ENCODE data around the gene CREBZF.

DNA sequence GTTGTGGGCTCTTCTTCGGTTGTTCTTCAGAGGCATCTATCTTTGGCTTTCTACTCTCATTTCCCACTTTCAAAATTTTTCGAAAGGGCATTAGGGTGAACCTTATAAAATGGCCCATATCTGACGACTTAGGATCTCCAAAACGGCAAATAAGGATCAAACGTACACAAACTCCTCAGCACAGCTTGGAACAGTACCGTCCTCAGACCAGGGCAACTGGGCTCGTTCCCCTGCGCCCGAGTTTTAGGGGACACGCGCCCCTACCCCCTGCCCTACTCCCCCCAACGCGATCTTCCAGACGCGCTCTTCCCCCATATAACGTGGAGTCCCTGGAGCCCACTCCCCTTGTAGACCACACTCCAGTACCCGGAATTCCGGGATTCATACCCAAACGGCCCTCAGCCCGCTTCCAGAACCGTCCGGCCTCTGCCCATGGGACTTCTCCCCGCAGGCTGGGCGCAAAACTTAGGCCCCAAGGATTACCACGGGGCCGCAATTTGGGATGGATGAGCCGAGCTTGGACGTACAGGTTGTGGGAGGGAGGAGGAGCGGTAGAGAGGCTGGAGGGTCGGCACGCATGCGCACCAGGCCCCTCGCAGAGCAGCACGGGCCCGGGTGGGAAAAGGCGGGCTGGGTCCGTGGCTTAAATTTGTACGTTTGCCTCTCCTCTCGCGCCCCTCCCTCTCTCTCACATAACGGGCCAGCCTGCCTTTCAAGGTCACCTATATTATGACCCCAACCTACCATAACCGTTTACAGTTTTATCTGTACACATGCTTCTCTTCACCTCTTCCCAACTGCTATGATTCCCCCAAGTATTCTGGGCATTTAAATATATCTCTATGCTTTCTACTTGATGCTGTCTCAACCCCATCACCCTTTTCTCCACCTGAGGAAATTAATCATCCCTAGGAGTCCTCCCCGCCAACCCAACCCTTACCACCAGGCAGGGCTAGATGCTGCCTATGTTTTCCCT lies 17.7 kb upstream of the CREBZF start:
- TF ChIP-seq, protein P1, sequence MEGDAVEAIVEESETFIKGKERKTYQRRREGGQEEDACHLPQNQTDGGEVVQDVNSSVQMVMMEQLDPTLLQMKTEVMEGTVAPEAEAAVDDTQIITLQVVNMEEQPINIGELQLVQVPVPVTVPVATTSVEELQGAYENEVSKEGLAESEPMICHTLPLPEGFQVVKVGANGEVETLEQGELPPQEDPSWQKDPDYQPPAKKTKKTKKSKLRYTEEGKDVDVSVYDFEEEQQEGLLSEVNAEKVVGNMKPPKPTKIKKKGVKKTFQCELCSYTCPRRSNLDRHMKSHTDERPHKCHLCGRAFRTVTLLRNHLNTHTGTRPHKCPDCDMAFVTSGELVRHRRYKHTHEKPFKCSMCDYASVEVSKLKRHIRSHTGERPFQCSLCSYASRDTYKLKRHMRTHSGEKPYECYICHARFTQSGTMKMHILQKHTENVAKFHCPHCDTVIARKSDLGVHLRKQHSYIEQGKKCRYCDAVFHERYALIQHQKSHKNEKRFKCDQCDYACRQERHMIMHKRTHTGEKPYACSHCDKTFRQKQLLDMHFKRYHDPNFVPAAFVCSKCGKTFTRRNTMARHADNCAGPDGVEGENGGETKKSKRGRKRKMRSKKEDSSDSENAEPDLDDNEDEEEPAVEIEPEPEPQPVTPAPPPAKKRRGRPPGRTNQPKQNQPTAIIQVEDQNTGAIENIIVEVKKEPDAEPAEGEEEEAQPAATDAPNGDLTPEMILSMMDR (IDR thresholded peaks at IDR 0.05; ENCODE audit: poor library complexity, severe bottlenecking): no peak
- no peak for TF ChIP-seq EP300 (conservative IDR thresholded peaks at IDR 0.05; ENCODE audit: poor library complexity, severe bottlenecking)
- TF ChIP-seq POLR2AphosphoS5 (IDR thresholded peaks at IDR 0.05): no peak
- TF ChIP-seq EZH2 (IDR thresholded peaks at IDR 0.05; ENCODE audit: borderline replicate concordance, insufficient read depth, low read length, poor library complexity, severe bottlenecking): no peak
- TF ChIP-seq SMC3 (conservative IDR thresholded peaks at IDR 0.05; ENCODE audit: poor library complexity): no peak
- no peak for TF ChIP-seq RAD21 (conservative IDR thresholded peaks at IDR 0.05)

Measured in neural cell (in vitro differentiated cells).